GM12878 (cell line): Measurements from ENCODE around the gene TANC2. TPM values are rescaled to one million over a fixed set of nuclear protein-coding genes. Genes with fewer than 3 reads are reported as not detected.

Experiments
- ATAC-seq: fragments of 200-7000 bp; cut with Tn5 transposase; 3 replicates; pipeline ENCODE4 v1.9.1; 2020; ENCODE audit warnings: mild to moderate bottlenecking, moderate library complexity
- BruUV-seq: library from RNA; stranded (reverse); fragments of 400-500 nt; replicated peaks from 2 replicates; lab custom pipeline; 2021; lab: Mats Ljungman, UMichigan
- CTCF ChIA-PET: fragments of 300-600 bp; sonication (Branson Sonifier 250); formaldehyde crosslinking; extraction: SDS; loops from one replicate; lab custom pipeline; 2021; ENCODE audit warnings: inconsistent platforms; lab: Yijun Ruan, JAX
- POLR2A ChIA-PET: fragments of 350-600 bp; formaldehyde crosslinking; extraction: SDS; loops from one replicate; lab custom pipeline; 2021; ENCODE audit warnings: inconsistent platforms; lab: Charles Lee
- RAD21 ChIA-PET: fragments of 300-600 bp; sonication (Branson Sonifier 250); formaldehyde crosslinking; loops from one replicate; lab custom pipeline; 2023; ENCODE audit warnings: antibody characterized with exemption; ENCODE audit not compliant: unreplicated experiment; lab: Charles Lee
- SMC1A ChIA-PET: fragments of 300-600 bp; sonication (Branson Sonifier 250); formaldehyde crosslinking; loops from one replicate; lab custom pipeline; 2023; ENCODE audit not compliant: unreplicated experiment, uncharacterized antibody; lab: Charles Lee
- DNase-seq: peaks from one replicate; pipeline ENCODE4 v3.0.0-alpha.2; 2011; ENCODE audit warnings: low read depth, low spot score
- FAIRE-seq: peaks from 3 replicates; lab custom pipeline; 2011; peaks lifted over from hg19 to GRCh38; lab: Jason Lieb, UNC
- H2AFZ ChIP-seq: 2 replicates; pipeline ENCODE4 v1.6.0; 2011; ENCODE audit warnings: low read depth, low read length, control low read depth; ENCODE audit not compliant: control insufficient read depth
- H3K27ac ChIP-seq: 2 replicates; pipeline ENCODE4 v1.5.1; 2011; ENCODE audit warnings: control low read depth; ENCODE audit not compliant: control insufficient read depth, insufficient read depth
- H3K27me3 ChIP-seq, 2 experiments: replicated peaks in 1 of 2; 2 replicates each; pipeline versions ENCODE4 v1.6.0 to v1.6.1; 2011; ENCODE audit warnings: low read length in 1 of 2; ENCODE audit not compliant: control insufficient read depth in 2 of 2, insufficient read depth in 2 of 2
- H3K36me3 ChIP-seq, 2 experiments: 2 replicates each; pipeline ENCODE4 v1.5.1; 2011; ENCODE audit warnings: low read length in 1 of 2; ENCODE audit not compliant: control insufficient read depth in 2 of 2, insufficient read depth in 2 of 2
- H3K4me1 ChIP-seq: 2 replicates; pipeline ENCODE4 v1.6.1; 2011; ENCODE audit warnings: mild to moderate bottlenecking, low read length, moderate library complexity, mixed read lengths; ENCODE audit not compliant: control insufficient read depth, insufficient read depth
- H3K4me2 ChIP-seq: 2 replicates; pipeline ENCODE4 v1.6.0; 2011; ENCODE audit warnings: control low read depth; ENCODE audit not compliant: control insufficient read depth, insufficient read depth
- H3K4me3 ChIP-seq: fragments of 200-600 bp; sonication (generic); 2 replicates; pipeline ENCODE4 v1.5.1; 2016
- H3K79me2 ChIP-seq: 2 replicates; pipeline ENCODE4 v1.6.0; 2011; ENCODE audit warnings: low read length; ENCODE audit not compliant: control insufficient read depth, insufficient read depth
- H3K9ac ChIP-seq: 2 replicates; pipeline ENCODE4 v1.8.0; 2011; ENCODE audit warnings: low read length, control low read depth, mixed read lengths; ENCODE audit not compliant: control insufficient read depth, insufficient read depth
- H3K9me3 ChIP-seq: replicated peaks from 3 replicates; pipeline ENCODE4 v1.5.1; 2011; ENCODE audit warnings: mild to moderate bottlenecking, low read length; ENCODE audit not compliant: control insufficient read depth, insufficient read depth
- H4K20me1 ChIP-seq: 2 replicates; pipeline ENCODE4 v1.6.0; 2011; ENCODE audit not compliant: control insufficient read depth, insufficient read depth
- CBX5 ChIP-seq: sonication (generic); IDR thresholded peaks from 2 replicates; pipeline ENCODE4 v1.6.1; 2016; ENCODE audit warnings: low read depth, moderate library complexity, mild to moderate bottlenecking, inconsistent platforms
- CHD2 ChIP-seq: IDR thresholded peaks from 2 replicates; pipeline ENCODE4 v1.6.1; 2011; ENCODE audit warnings: low read depth, low read length, improper control_type of control experiment, borderline replicate concordance
- CREM ChIP-seq: IDR thresholded peaks from 2 replicates; pipeline ENCODE4 v1.6.1; 2014; ENCODE audit warnings: antibody characterized with exemption, low read depth
- EED ChIP-seq: sonication (generic); IDR thresholded peaks from 2 replicates; pipeline ENCODE4 v1.6.1; 2016; ENCODE audit warnings: antibody characterized with exemption, low read depth
- FOS ChIP-seq: IDR thresholded peaks from 3 replicates; pipeline ENCODE4 v1.6.1; 2011; ENCODE audit warnings: borderline replicate concordance; ENCODE audit not compliant: insufficient read length; ENCODE audit errors: extremely low read depth
- FOXM1 ChIP-seq: IDR thresholded peaks from 2 replicates; pipeline ENCODE4 v1.6.1; 2012; ENCODE audit warnings: low read depth, mild to moderate bottlenecking, inconsistent platforms, low read length, moderate library complexity
- HDAC2 ChIP-seq: fragments of 200-600 bp; sonication (generic); IDR thresholded peaks from 2 replicates; pipeline ENCODE4 v1.6.1; 2017
- IRF4 ChIP-seq: IDR thresholded peaks from 2 replicates; pipeline ENCODE4 v1.6.1; 2011; ENCODE audit warnings: low read depth, low read length
- MXI1 ChIP-seq: fragments of 150-350 bp; IDR thresholded peaks from 2 replicates; pipeline ENCODE4 v1.6.1; 2011; ENCODE audit warnings: low read depth, mild to moderate bottlenecking, inconsistent platforms, low read length, improper control_type of control experiment
- NFYB ChIP-seq: IDR thresholded peaks from 2 replicates; pipeline ENCODE4 v1.6.1; 2011; ENCODE audit warnings: low read depth, mild to moderate bottlenecking, low read length, improper control_type of control experiment, moderate library complexity; ENCODE audit not compliant: insufficient read depth
- POLR2AphosphoS2 ChIP-seq: IDR thresholded peaks from 2 replicates; pipeline ENCODE4 v1.6.1; 2011; ENCODE audit warnings: low read depth, mild to moderate bottlenecking, low read length, improper control_type of control experiment, moderate library complexity
- SMAD5 ChIP-seq: IDR thresholded peaks from 2 replicates; pipeline ENCODE4 v1.6.1; 2016; ENCODE audit warnings: antibody characterized with exemption, low read depth
- SMARCA5 ChIP-seq: fragments of 450-650 bp; IDR thresholded peaks from 2 replicates; pipeline ENCODE4 v1.6.1; 2017; ENCODE audit warnings: mild to moderate bottlenecking
- TCF7 ChIP-seq: IDR thresholded peaks from 2 replicates; pipeline ENCODE4 v1.6.1; 2014; ENCODE audit warnings: antibody characterized with exemption, borderline replicate concordance
- YBX1 ChIP-seq: fragments of 450-650 bp; IDR thresholded peaks from 2 replicates; pipeline ENCODE4 v1.6.1; 2016; ENCODE audit warnings: antibody characterized with exemption
- ZNF217 ChIP-seq: fragments of 450-650 bp; IDR thresholded peaks from 2 replicates; pipeline ENCODE4 v1.6.1; 2017; ENCODE audit warnings: antibody characterized with exemption, mild to moderate bottlenecking
- WGBS: methylation state at CpG from one replicate; pipeline ENCODE4 v1.1.6; 2016; ENCODE audit warnings: low lambda C conversion rate; ENCODE audit not compliant: insufficient replicate concordance, insufficient coverage; ENCODE audit errors: missing lambda C conversion rate; 5-methylcytosine and 5-hydroxymethylcytosine counted together
- in situ Hi-C: fragments of 300-500 bp; cut with MboI; formaldehyde crosslinking; loops from 9 replicates; pipeline ENCODE4 v1.14.3; 2018; ENCODE audit warnings: mixed read lengths
- intact Hi-C: fragments of 100-400 bp; cut with micrococcal nuclease; formaldehyde crosslinking; loops from one replicate; pipeline ENCODE4 v1.14.2; 2022; ENCODE audit not compliant: unreplicated experiment
- polyA plus RNA-seq, 11 experiments: library from polyadenylated mRNA; depleted of rRNA in 4 of 11; unstranded in 6 of 11; stranded (reverse) in 5 of 11; fragments of >200 nt; fragmentation: Nextera tagmentation in 4 of 11; fragmentation: Illumina TruSeq in 1 of 11; extraction: Ambion mirVana in 4 of 11; extraction: Trizol in 1 of 11; gene quantifications; 1 replicate in 1 of 11; 2 replicates in 10 of 11; pipeline versions ENCODE4 v1.2.1 to v1.2.3, GENCODE V29; 2011 to 2016; ENCODE audit warnings: inconsistent platforms in 2 of 11, missing spikeins in 2 of 11, low read depth in 1 of 11
- total RNA-seq, 4 experiments: library from RNA; depleted of rRNA in 3 of 4; stranded (reverse); fragments of >200 nt in 3 of 4; fragmentation: Illumina TruSeq in 1 of 4; extraction: Trizol in 1 of 4; gene quantifications; 2 replicates each; pipeline versions ENCODE4 v1.2.1 to v1.2.3, GENCODE V29; 2013 to 2021
- TF ChIP-seq, protein P1 (sequence below): IDR thresholded peaks from 2 replicates; pipeline ENCODE4 v1.6.1; 2012; ENCODE audit warnings: low read depth, low read length, improper control_type of control experiment

Gene TANC2
- total and polyA plus RNA-seq, 10 of the 15 experiments (the other 5 are each of a cell fraction or from before 2014, with no cell fraction given), result under 0.01 to 0.13 (median 0.03) TPM; not detected in 2

DNA sequence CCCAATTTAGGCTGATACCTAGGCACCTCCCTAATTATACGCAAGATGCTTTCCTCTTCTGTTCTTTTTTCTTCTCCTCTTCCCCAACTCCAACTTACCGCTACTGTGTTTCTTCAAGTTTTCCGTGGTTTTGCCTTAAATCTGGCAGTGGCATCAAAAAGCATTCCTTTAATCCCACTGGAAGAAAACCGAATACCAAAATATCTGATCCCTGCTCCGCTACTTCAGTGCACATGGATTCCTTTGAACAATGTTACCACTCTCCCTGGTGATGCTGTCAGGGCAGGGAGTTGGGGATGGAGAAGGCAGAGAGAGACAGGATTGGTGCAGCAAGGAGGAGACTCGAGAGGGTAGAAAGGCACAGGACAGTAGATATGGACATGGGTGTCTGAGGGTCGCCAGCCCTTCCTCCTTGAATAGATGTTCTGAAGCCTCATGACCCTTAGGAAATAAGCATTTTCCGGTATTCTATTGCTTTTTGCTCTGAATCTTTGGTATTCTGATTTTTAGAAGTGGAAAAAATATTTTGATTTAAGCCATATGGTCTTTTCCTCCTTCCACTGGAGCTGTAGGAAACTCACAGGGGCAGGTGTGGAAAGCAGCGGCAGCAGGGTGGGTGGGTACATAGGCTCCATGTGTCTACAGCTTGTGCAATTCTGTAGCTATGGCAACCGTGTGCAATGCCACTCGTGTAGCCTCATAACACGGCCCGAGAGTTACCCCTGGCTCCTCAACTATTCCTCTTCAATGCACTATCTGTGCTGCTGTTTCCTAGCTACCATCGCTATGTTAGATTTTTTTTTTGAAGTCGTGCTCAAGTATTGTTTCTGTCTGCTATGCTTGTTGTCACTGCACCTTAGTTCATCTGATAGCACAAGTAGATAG, 32.3 kb upstream of the TANC2 start:
- Histone ChIP-seq H3K4me2 (no peak overlapping the region), H3K9me3 (no peaks in the 10 kb centered on the region), H3K36me3 (no peaks in the 10 kb centered on the region), H3K9ac (no peak overlapping the region), H3K4me3 (no peak overlapping the region), H3K27me3 (no peaks in the 10 kb centered on the region), H3K27ac (no peak overlapping the region), H3K79me2 (no peaks in the 10 kb centered on the region), H3K4me1 (no peaks in the 10 kb centered on the region), H4K20me1 (no peaks in the 10 kb centered on the region), H2AFZ (no peak overlapping the region)
- no peak for FAIRE-seq
- TF ChIP-seq SMAD5 (no peak), MXI1 (no peak), ZNF217 (no peak), NFYB (no peak), FOXM1 (no peak), YBX1 (no peak), TCF7 (no peak), FOS (no peak), SMARCA5 (no peak), EED (no peak), POLR2AphosphoS2 (no peak), HDAC2 (no peak), CREM (no peak), CBX5 (no peak), IRF4 (no peak), CHD2 (no peak)
- TF ChIP-seq, protein P1, sequence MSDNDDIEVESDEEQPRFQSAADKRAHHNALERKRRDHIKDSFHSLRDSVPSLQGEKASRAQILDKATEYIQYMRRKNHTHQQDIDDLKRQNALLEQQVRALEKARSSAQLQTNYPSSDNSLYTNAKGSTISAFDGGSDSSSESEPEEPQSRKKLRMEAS, result no peak
- no peak for DNase-seq
- 32% methylated on average over 14 of the region's 15 CpGs for WGBS
- POLR2A ChIA-PET, result no interaction called here
- CTCF ChIA-PET, result no interaction called here
- BruUV-seq, result no TSS peak
- SMC1A ChIA-PET, result interaction anchor here (0.9 to 1.0 kb wide), 2 partner anchors 10 to 43 kb away, joined by 3 to 4 read pairs; no protein-coding TSS in a partner anchor
- ATAC-seq, result no peak
- intact Hi-C loops, result no loop called here
- RAD21 ChIA-PET, result no interaction called here
- in situ Hi-C loops, result no loop called here
